HepG2 (cell line): ENCODE measurements around the gene ELOVL2. TPM values are rescaled to one million over a fixed set of nuclear protein-coding genes. Genes with fewer than 3 reads are reported as not detected.

ENCODE experiments used
- DPF2 ChIP-seq: sonication (generic); formaldehyde crosslinking; IDR thresholded peaks from 2 replicates; pipeline ENCODE4 v1.4.0; 2020; ENCODE audit warnings: mild to moderate bottlenecking, low read depth, missing genetic modification reagents, borderline replicate concordance
- MZF1 ChIP-seq: sonication (generic); formaldehyde crosslinking; IDR thresholded peaks from 2 replicates; pipeline ENCODE4 v1.8.1; 2023; ENCODE audit warnings: mild to moderate bottlenecking, missing genetic modification reagents, borderline replicate concordance
- NFIC ChIP-seq: IDR thresholded peaks from 2 replicates; pipeline ENCODE4 v1.6.1; 2012; ENCODE audit warnings: mild to moderate bottlenecking, low read length, inconsistent platforms
- PAF1 ChIP-seq: IDR thresholded peaks from 2 replicates; pipeline ENCODE4 v1.6.1; 2016; ENCODE audit warnings: missing genetic modification reagents, missing compliant biosample characterization
- STAG1 ChIP-seq: sonication (generic); formaldehyde crosslinking; IDR thresholded peaks from 2 replicates; pipeline ENCODE4 v1.4.0; 2020; ENCODE audit warnings: missing genetic modification reagents
- U2AF2 ChIP-seq: fragments of 200-400 bp; formaldehyde crosslinking; IDR thresholded peaks from 2 replicates; pipeline ENCODE4 v1.6.1; 2017; ENCODE audit warnings: low read depth, mild to moderate bottlenecking, low read length
- ZNF556 ChIP-seq: sonication (generic); formaldehyde crosslinking; IDR thresholded peaks from 2 replicates; pipeline ENCODE4 v1.4.0; 2020; ENCODE audit warnings: mild to moderate bottlenecking, missing genetic modification reagents, borderline replicate concordance
- polyA plus RNA-seq, 8 experiments: library from polyadenylated mRNA; depleted of rRNA in 3 of 8; stranded (reverse) in 7 of 8; unstranded in 1 of 8; fragments of >200 nt; fragmentation: Illumina TruSeq in 4 of 8; extraction: Trizol in 4 of 8; gene quantifications; 2 replicates each; pipeline versions ENCODE4 v1.2.1 to v1.2.3, GENCODE V29; 2011 to 2016; ENCODE audit warnings: low read depth in 4 of 8, missing spikeins in 1 of 8, mixed read lengths in 1 of 8; ENCODE audit not compliant: insufficient read depth in 1 of 8
- total RNA-seq, 5 experiments: library from RNA; depleted of rRNA; stranded (reverse); fragments of >200 nt; fragmentation: Illumina TruSeq; extraction: Trizol; gene quantifications; 2 replicates each; pipeline ENCODE4 v1.2.3, GENCODE V29; 2016; ENCODE audit warnings: low read depth in 1 of 5
- TF ChIP-seq, protein P1 (sequence below): sonication (generic); formaldehyde crosslinking; IDR thresholded peaks from 2 replicates; pipeline ENCODE4 v1.5.0; 2020; ENCODE audit warnings: mild to moderate bottlenecking, missing genetic modification reagents
- TF ChIP-seq, protein P2 (sequence below): sonication (generic); formaldehyde crosslinking; IDR thresholded peaks from 2 replicates; pipeline ENCODE4 v1.4.0; 2020; ENCODE audit warnings: mild to moderate bottlenecking, missing genetic modification reagents
- TF ChIP-seq, protein P3 (sequence below): sonication (generic); formaldehyde crosslinking; IDR thresholded peaks from 2 replicates; pipeline ENCODE4 v1.4.0; 2020; ENCODE audit warnings: missing genetic modification reagents
- TF ChIP-seq, protein P4 (sequence below): sonication (generic); formaldehyde crosslinking; conservative IDR thresholded peaks from 2 replicates; pipeline ENCODE4 v1.8.0; 2022; ENCODE audit warnings: low read depth, missing genetic modification reagents
- TF ChIP-seq, protein P5 (sequence below): sonication (generic); formaldehyde crosslinking; IDR thresholded peaks from 2 replicates; pipeline ENCODE4 v1.8.0; 2022; ENCODE audit warnings: mild to moderate bottlenecking, missing genetic modification reagents, moderate library complexity
- TF ChIP-seq, protein P6 (sequence below): sonication (generic); formaldehyde crosslinking; IDR thresholded peaks from 2 replicates; pipeline ENCODE4 v1.5.1; 2020; ENCODE audit warnings: mild to moderate bottlenecking, missing genetic modification reagents, moderate library complexity
- TF ChIP-seq, protein P7 (sequence below), 2 experiments: sonication (generic) in 1 of 2; formaldehyde crosslinking in 1 of 2; IDR thresholded peaks; 2 replicates each; pipeline versions ENCODE4 v1.5.1 to v1.6.1; 2011 to 2020; ENCODE audit warnings: borderline replicate concordance in 1 of 2, low read depth in 1 of 2, low read length in 1 of 2, mild to moderate bottlenecking in 1 of 2, missing genetic modification reagents in 1 of 2, moderate library complexity in 1 of 2

Gene ELOVL2
- total and polyA plus RNA-seq, 2 of the 13 experiments (the other 11 are each of a cell fraction or from before 2014, with no cell fraction given), result 43.6 to 65.4 TPM

DNA sequence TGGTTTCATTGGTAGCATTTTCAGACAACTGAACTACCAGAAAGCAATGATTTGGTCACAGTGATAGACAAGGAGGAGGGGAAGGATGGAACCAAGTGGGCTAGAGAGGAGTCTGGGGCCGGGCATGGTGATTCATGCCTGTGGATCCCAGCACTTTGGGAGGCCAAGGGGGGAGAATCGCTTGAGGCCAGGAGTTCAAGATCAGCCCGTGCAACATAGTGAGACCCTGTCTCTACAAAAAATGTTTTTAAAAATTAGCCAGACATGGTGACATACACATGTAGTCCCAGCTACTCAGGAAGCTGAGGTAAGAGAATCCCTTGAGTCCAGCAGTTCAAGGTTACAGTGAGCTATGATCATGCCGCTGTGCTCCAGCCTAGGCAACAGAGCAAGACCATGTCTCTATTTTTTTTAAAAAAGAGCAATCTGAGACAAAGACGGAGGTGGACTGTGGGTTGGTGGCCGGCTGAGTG lies 86.7 kb downstream of the ELOVL2 start (continued):
- TF ChIP-seq, protein P1, sequence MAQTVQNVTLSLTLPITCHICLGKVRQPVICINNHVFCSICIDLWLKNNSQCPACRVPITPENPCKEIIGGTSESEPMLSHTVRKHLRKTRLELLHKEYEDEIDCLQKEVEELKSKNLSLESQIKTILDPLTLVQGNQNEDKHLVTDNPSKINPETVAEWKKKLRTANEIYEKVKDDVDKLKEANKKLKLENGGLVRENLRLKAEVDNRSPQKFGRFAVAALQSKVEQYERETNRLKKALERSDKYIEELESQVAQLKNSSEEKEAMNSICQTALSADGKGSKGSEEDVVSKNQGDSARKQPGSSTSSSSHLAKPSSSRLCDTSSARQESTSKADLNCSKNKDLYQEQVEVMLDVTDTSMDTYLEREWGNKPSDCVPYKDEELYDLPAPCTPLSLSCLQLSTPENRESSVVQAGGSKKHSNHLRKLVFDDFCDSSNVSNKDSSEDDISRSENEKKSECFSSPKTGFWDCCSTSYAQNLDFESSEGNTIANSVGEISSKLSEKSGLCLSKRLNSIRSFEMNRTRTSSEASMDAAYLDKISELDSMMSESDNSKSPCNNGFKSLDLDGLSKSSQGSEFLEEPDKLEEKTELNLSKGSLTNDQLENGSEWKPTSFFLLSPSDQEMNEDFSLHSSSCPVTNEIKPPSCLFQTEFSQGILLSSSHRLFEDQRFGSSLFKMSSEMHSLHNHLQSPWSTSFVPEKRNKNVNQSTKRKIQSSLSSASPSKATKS, result no peak
- TF ChIP-seq, protein P2, sequence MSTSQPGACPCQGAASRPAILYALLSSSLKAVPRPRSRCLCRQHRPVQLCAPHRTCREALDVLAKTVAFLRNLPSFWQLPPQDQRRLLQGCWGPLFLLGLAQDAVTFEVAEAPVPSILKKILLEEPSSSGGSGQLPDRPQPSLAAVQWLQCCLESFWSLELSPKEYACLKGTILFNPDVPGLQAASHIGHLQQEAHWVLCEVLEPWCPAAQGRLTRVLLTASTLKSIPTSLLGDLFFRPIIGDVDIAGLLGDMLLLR, result no peak
- TF ChIP-seq, protein P3, sequence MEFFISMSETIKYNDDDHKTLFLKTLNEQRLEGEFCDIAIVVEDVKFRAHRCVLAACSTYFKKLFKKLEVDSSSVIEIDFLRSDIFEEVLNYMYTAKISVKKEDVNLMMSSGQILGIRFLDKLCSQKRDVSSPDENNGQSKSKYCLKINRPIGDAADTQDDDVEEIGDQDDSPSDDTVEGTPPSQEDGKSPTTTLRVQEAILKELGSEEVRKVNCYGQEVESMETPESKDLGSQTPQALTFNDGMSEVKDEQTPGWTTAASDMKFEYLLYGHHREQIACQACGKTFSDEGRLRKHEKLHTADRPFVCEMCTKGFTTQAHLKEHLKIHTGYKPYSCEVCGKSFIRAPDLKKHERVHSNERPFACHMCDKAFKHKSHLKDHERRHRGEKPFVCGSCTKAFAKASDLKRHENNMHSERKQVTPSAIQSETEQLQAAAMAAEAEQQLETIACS (CRISPR knock-in tag), result no peak
- TF ChIP-seq U2AF2, result no peak
- TF ChIP-seq, protein P4, sequence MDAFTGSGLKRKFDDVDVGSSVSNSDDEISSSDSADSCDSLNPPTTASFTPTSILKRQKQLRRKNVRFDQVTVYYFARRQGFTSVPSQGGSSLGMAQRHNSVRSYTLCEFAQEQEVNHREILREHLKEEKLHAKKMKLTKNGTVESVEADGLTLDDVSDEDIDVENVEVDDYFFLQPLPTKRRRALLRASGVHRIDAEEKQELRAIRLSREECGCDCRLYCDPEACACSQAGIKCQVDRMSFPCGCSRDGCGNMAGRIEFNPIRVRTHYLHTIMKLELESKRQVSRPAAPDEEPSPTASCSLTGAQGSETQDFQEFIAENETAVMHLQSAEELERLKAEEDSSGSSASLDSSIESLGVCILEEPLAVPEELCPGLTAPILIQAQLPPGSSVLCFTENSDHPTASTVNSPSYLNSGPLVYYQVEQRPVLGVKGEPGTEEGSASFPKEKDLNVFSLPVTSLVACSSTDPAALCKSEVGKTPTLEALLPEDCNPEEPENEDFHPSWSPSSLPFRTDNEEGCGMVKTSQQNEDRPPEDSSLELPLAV (CRISPR knock-in tag), result no peak
- TF ChIP-seq, protein P5, sequence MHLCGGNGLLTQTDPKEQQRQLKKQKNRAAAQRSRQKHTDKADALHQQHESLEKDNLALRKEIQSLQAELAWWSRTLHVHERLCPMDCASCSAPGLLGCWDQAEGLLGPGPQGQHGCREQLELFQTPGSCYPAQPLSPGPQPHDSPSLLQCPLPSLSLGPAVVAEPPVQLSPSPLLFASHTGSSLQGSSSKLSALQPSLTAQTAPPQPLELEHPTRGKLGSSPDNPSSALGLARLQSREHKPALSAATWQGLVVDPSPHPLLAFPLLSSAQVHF (CRISPR knock-in tag), result no peak
- TF ChIP-seq, protein P6, sequence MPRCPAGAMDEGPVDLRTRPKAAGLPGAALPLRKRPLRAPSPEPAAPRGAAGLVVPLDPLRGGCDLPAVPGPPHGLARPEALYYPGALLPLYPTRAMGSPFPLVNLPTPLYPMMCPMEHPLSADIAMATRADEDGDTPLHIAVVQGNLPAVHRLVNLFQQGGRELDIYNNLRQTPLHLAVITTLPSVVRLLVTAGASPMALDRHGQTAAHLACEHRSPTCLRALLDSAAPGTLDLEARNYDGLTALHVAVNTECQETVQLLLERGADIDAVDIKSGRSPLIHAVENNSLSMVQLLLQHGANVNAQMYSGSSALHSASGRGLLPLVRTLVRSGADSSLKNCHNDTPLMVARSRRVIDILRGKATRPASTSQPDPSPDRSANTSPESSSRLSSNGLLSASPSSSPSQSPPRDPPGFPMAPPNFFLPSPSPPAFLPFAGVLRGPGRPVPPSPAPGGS (CRISPR knock-in tag), result no peak
- TF ChIP-seq, protein P7, sequence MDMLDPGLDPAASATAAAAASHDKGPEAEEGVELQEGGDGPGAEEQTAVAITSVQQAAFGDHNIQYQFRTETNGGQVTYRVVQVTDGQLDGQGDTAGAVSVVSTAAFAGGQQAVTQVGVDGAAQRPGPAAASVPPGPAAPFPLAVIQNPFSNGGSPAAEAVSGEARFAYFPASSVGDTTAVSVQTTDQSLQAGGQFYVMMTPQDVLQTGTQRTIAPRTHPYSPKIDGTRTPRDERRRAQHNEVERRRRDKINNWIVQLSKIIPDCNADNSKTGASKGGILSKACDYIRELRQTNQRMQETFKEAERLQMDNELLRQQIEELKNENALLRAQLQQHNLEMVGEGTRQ (IDR thresholded peaks at IDR 0.05; ENCODE audit: low read depth, low read length), result no peak
- TF ChIP-seq, protein P7 (CRISPR knock-in tag; IDR thresholded peaks at IDR 0.05; ENCODE audit: borderline replicate concordance), result no peak
- TF ChIP-seq STAG1, result no peak
- no peak for TF ChIP-seq MZF1 (CRISPR knock-in tag)
- no peak; the same call in 1 of the 2 replicates for TF ChIP-seq NFIC
- peak; percentile 78 for TF ChIP-seq DPF2 (CRISPR knock-in tag)
- TF ChIP-seq ZNF556 (CRISPR knock-in tag), result peak; percentile 45; the same call in 1 of the 2 replicates
- TF ChIP-seq PAF1 (CRISPR knock-in tag), result no peak
